Measurements from ENCODE around the gene OGFOD2. TPM values are rescaled to one million over a fixed set of nuclear protein-coding genes. Genes with fewer than 3 reads are reported as not detected.

Gene OGFOD2
- total and polyA plus RNA-seq, 2 donors (not counting 1 experiment from before 2014, with no cell fraction given) = 26.7 to 99.3 TPM

DNA sequence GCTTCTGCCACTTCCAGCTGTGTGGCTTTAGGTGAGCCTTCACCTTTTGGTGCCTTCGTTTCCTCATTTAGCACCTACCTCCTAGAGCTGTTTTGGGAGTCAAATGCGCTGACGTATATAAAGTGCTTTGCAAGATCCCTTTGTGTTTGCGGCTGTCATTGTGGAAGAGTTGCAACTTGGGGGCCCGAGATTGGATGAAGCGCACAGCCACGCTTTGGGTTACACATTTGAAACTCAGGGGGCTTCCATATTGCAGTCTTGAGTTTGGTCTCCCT lies 4.8 kb downstream of the OGFOD2 start:
- DNase-seq (peak; percentile 46), ATAC-seq (ENCODE audit: low read depth) (no peak)
- ChIA-PET POLR2A (interaction anchor here (0.7 to 1.3 kb wide), 2 partner anchors 14 to 164 kb away, joined by 3 read pairs; partner anchors contain the start of gene ABCB9), CTCF (interaction anchor here (1.0 to 2.4 kb wide), 2 partner anchors 122 to 258 kb away, joined by 3 to 11 read pairs; no protein-coding TSS in a partner anchor)
- Mint-ChIP-seq H3K27ac (peak overlapping the region; percentile 89), H3K4me3 (peak overlapping the region; percentile 91), H3K9me3 (ENCODE audit: insufficient read depth) (no peaks in the 10 kb centered on the region), H3K4me1 (peaks cover 64% of the 10 kb centered on the region), H3K27me3 (no peaks in the 10 kb centered on the region)
- Histone ChIP-seq H3K79me2 (ENCODE audit: control insufficient read depth, insufficient read depth, low read length) (peaks cover 66% of the 10 kb centered on the region), H3K27me3 (replicated peaks in 1 of 4; ENCODE audit: control extremely low read depth in 1 of 4, control insufficient read depth in 3 of 4, insufficient read depth in 4 of 4, low read length in 3 of 4) (no peaks in the 10 kb centered on the region), H3K27ac (ENCODE audit: low read length in 2 of 2) (peak overlapping the region in 1 of 2 donors; percentile 77), H3K9ac (ENCODE audit: low read length) (peak overlapping the region; percentile 81), H3K4me3 (ENCODE audit: control extremely low read depth in 1 of 5, extremely low read depth in 1 of 5, insufficient read depth in 1 of 5, low read depth in 2 of 5, low read length in 4 of 5) (peak overlapping the region; percentile 63 to 88 (median 72)), H2AFZ (ENCODE audit: insufficient read depth, low read depth, low read length, poor library complexity, severe bottlenecking) (peak overlapping the region; percentile 84), H4K20me1 (ENCODE audit: control insufficient read depth, insufficient read depth, low read length, poor library complexity, severe bottlenecking) (peaks cover 52% of the 10 kb centered on the region), H3K4me2 (replicated peaks; ENCODE audit: low read depth, low read length, poor library complexity, severe bottlenecking) (peak overlapping the region; percentile 90), H3K9me3 (ENCODE audit: control extremely low read depth in 1 of 3, control insufficient read depth in 2 of 3, insufficient read depth in 1 of 3, low read length in 2 of 3) (no peaks in the 10 kb centered on the region), H3K4me1 (ENCODE audit: control insufficient read depth in 2 of 2, insufficient read depth in 2 of 2, low read length in 2 of 2) (peaks cover 34 to 63% of the 10 kb centered on the region in 2 donors), H3K36me3 (replicated peaks in 1 of 2; ENCODE audit: control extremely low read depth in 1 of 2, control insufficient read depth in 1 of 2, extremely low read depth in 1 of 2, insufficient read depth in 2 of 2, low read length in 1 of 2) (peaks cover 0 to 38% of the 10 kb centered on the region in 2 experiments)
- TF ChIP-seq, protein P1, sequence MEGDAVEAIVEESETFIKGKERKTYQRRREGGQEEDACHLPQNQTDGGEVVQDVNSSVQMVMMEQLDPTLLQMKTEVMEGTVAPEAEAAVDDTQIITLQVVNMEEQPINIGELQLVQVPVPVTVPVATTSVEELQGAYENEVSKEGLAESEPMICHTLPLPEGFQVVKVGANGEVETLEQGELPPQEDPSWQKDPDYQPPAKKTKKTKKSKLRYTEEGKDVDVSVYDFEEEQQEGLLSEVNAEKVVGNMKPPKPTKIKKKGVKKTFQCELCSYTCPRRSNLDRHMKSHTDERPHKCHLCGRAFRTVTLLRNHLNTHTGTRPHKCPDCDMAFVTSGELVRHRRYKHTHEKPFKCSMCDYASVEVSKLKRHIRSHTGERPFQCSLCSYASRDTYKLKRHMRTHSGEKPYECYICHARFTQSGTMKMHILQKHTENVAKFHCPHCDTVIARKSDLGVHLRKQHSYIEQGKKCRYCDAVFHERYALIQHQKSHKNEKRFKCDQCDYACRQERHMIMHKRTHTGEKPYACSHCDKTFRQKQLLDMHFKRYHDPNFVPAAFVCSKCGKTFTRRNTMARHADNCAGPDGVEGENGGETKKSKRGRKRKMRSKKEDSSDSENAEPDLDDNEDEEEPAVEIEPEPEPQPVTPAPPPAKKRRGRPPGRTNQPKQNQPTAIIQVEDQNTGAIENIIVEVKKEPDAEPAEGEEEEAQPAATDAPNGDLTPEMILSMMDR (IDR thresholded peaks at IDR 0.05) = no peak
- no peak for TF ChIP-seq EZH2 (IDR thresholded peaks at IDR 0.05; ENCODE audit: borderline replicate concordance, insufficient read depth, low read depth, low read length, poor library complexity, severe bottlenecking)
- intact Hi-C loops (cut with micrococcal nuclease) = no loop called here
- WGBS (ENCODE audit: insufficient coverage) = 14% methylated on average over 6 of the region's 7 CpGs

DNA sequence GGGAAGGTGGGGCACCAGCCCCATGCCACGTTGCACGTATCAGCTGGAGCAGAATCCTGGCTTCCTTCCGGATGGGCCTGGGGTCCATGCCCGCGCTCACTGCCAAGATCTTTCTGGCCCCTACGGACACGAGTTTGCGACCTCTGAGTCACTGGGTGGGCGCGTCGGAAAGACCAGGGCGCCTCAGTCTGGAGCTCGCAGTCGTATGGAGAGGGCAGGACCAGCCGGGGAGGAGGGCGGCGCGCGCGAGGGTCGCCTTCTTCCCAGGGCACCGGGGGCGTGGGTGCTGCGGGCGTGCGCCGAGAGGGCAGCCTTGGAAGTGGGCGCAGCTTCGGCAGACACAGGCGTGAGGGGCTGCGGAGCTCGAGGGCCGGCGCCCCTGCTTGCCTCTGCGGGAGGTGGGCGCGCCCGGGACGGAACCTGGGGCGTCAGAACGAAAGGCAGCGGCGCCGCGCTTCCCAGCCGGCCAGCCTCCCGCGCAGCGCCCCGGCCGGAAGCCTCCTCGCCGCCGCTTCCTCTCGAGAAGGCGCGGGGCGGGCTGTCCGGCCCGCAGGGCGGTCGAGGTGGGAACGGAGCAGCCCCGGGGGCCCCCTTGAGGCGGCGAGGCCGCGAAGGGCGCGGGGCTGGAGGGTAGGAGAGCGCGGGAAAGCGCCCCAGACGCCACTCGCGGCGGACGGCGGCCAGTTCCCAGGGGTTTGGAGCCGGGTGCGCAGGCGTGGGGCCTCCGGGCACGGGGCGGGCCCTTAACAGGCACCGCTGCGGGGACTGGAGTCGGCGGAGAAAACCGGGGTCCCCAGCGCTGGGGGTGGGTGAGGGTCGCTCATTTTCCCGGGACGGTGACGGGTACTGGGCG lies 5.4 kb downstream of the OGFOD2 start, which contains the start of gene ARL6IP4:
Gene ARL6IP4 (plus strand): TSS at position 499 of the 853 bp plus-strand sequence. CDS start 459 bp downstream, outside the sequence.
- WGBS (ENCODE audit: insufficient coverage) = under 1% methylated on average over 96 of the region's 96 CpGs
- Histone ChIP-seq H3K27me3 (replicated peaks in 1 of 4; ENCODE audit: control extremely low read depth in 1 of 4, control insufficient read depth in 3 of 4, insufficient read depth in 4 of 4, low read length in 3 of 4) (no peaks in the 10 kb centered on the region), H4K20me1 (ENCODE audit: control insufficient read depth, insufficient read depth, low read length, poor library complexity, severe bottlenecking) (peaks cover 51% of the 10 kb centered on the region), H3K9ac (ENCODE audit: low read length) (peak within 1 kb of the TSS; percentile 81), H3K27ac (ENCODE audit: low read length in 2 of 2) (peak within 1 kb of the TSS; percentile 34 to 77), H3K9me3 (ENCODE audit: control extremely low read depth in 1 of 3, control insufficient read depth in 2 of 3, insufficient read depth in 1 of 3, low read length in 2 of 3) (no peaks in the 10 kb centered on the region), H3K36me3 (replicated peaks in 1 of 2; ENCODE audit: control extremely low read depth in 1 of 2, control insufficient read depth in 1 of 2, extremely low read depth in 1 of 2, insufficient read depth in 2 of 2, low read length in 1 of 2) (peaks cover 0 to 38% of the 10 kb centered on the region in 2 experiments), H3K79me2 (ENCODE audit: control insufficient read depth, insufficient read depth, low read length) (peaks cover 62% of the 10 kb centered on the region), H3K4me1 (ENCODE audit: control insufficient read depth in 2 of 2, insufficient read depth in 2 of 2, low read length in 2 of 2) (peaks cover 34 to 63% of the 10 kb centered on the region in 2 donors), H3K4me2 (replicated peaks; ENCODE audit: low read depth, low read length, poor library complexity, severe bottlenecking) (peak within 1 kb of the TSS; percentile 90), H2AFZ (ENCODE audit: insufficient read depth, low read depth, low read length, poor library complexity, severe bottlenecking) (peak within 1 kb of the TSS; percentile 84), H3K4me3 (ENCODE audit: control extremely low read depth in 1 of 5, extremely low read depth in 1 of 5, insufficient read depth in 1 of 5, low read depth in 2 of 5, low read length in 4 of 5) (peak within 1 kb of the TSS; percentile 63 to 88 (median 72))
- H3K4me1 Mint-ChIP-seq = peaks cover 61% of the 10 kb centered on the region
- ATAC-seq (ENCODE audit: low read depth) (peak; percentile 77), DNase-seq (peak; percentile 79)
- TF ChIP-seq EZH2 (IDR thresholded peaks at IDR 0.05; ENCODE audit: borderline replicate concordance, insufficient read depth, low read depth, low read length, poor library complexity, severe bottlenecking) = no peak
- TF ChIP-seq, protein P1 (IDR thresholded peaks at IDR 0.05) = no peak
- peak within 1 kb of the TSS; percentile 91 for H3K4me3 Mint-ChIP-seq
- no peaks in the 10 kb centered on the region for H3K9me3 Mint-ChIP-seq (ENCODE audit: insufficient read depth)
- ChIA-PET POLR2A (interaction anchor here (0.7 to 1.3 kb wide), 3 partner anchors 14 to 258 kb away, joined by 3 to 4 read pairs (median 3); partner anchors contain the start of gene ABCB9), CTCF (interaction anchor here (2.4 kb wide), 1 partner anchor 257 kb away, joined by 11 read pairs; no protein-coding TSS in a partner anchor)
- no peaks in the 10 kb centered on the region for H3K27me3 Mint-ChIP-seq
- intact Hi-C loops (cut with micrococcal nuclease) = no loop called here
- peak within 1 kb of the TSS; percentile 89 for H3K27ac Mint-ChIP-seq
